T-cell (primary cell): ENCODE results near the gene CTSA. TPM values are rescaled to one million over a fixed set of nuclear protein-coding genes. Genes with fewer than 3 reads are reported as not detected.

Experiments
- ATAC-seq, 4 experiments: fragments of 200-7000 bp in 3 of 4; fragments of 150-1000 bp in 1 of 4; cut with Tn5 transposase; replicated peaks in 1 of 4; 1 replicate in 3 of 4; 2 replicates in 1 of 4; pipeline ENCODE4 v1.10.0; 2021; ENCODE audit warnings: moderate library complexity in 3 of 4, mild to moderate bottlenecking in 2 of 4, moderate number of reproducible peaks in 1 of 4
- CTCF ChIA-PET, 2 donors: fragments of 300-600 bp; sonication (Branson Sonifier 250); formaldehyde crosslinking; loops; one replicate each; lab custom pipeline; 2022; ENCODE audit warnings: antibody characterized with exemption in 2 of 2; lab: Charles Lee
- POLR2A ChIA-PET, 2 donors: fragments of 300-600 bp; sonication (Branson Sonifier 250); formaldehyde crosslinking; loops; one replicate each; lab custom pipeline; 2022; ENCODE audit warnings: antibody characterized with exemption in 2 of 2; lab: Charles Lee
- DNase-seq, 35 experiments: peaks; one replicate each; pipeline versions ENCODE4 v3.0.0 to v3.0.0-alpha.2; 2013 to 2023
- H3K27ac ChIP-seq: one replicate; pipeline ENCODE4 v1.5.1; 2013; ENCODE audit warnings: low read length
- H3K27me3 ChIP-seq, 2 experiments: replicated peaks in 1 of 2; 1 replicate in 1 of 2; 2 replicates in 1 of 2; pipeline versions ENCODE4 v1.6.1 to v1.7.0; 2013; ENCODE audit warnings: low read length in 1 of 2, mixed read lengths in 1 of 2; ENCODE audit not compliant: control insufficient read depth in 2 of 2, insufficient read depth in 2 of 2; ENCODE audit errors: extremely low read depth in 1 of 2
- H3K36me3 ChIP-seq, 2 donors: 1 replicate in 1 of 2; 2 replicates in 1 of 2; pipeline versions ENCODE4 v1.6.1 to v1.7.0; 2013; ENCODE audit warnings: low read length in 1 of 2; ENCODE audit not compliant: control insufficient read depth in 2 of 2, insufficient read depth in 1 of 2; ENCODE audit errors: extremely low read depth in 1 of 2
- H3K4me1 ChIP-seq, 2 experiments: 1 replicate in 1 of 2; 2 replicates in 1 of 2; pipeline versions ENCODE4 v1.6.1 to v1.7.0; 2013; ENCODE audit warnings: low read length in 2 of 2, mixed read lengths in 1 of 2; ENCODE audit not compliant: insufficient read depth in 2 of 2, control insufficient read depth in 1 of 2; ENCODE audit errors: extremely low read depth in 1 of 2
- H3K4me3 ChIP-seq, 2 donors: 1 replicate in 1 of 2; 2 replicates in 1 of 2; pipeline versions ENCODE4 v1.5.1 to v1.7.0; 2013; ENCODE audit warnings: mild to moderate bottlenecking in 2 of 2, low read length in 1 of 2, moderate library complexity in 1 of 2; ENCODE audit not compliant: control insufficient read depth in 1 of 2; ENCODE audit errors: extremely low read depth in 1 of 2
- H3K9me3 ChIP-seq: 2 replicates; pipeline ENCODE4 v1.7.0; 2013
- H3K27ac Mint-ChIP-seq, 2 donors: one replicate each; pipeline ENCODE4 v1.8.0; 2020 to 2021; ENCODE audit warnings: mild to moderate bottlenecking in 2 of 2, mixed read lengths in 2 of 2
- H3K27me3 Mint-ChIP-seq, 2 donors: one replicate each; pipeline ENCODE4 v1.8.0; 2021 to 2022; ENCODE audit warnings: mixed read lengths in 2 of 2
- H3K36me3 Mint-ChIP-seq: one replicate; pipeline ENCODE4 v1.8.0; 2021; ENCODE audit warnings: mixed read lengths
- H3K4me1 Mint-ChIP-seq, 3 donors: one replicate each; pipeline ENCODE4 v1.8.0; 2020 to 2022; ENCODE audit warnings: mixed read lengths in 3 of 3, mild to moderate bottlenecking in 1 of 3
- H3K4me3 Mint-ChIP-seq, 3 donors: one replicate each; pipeline ENCODE4 v1.8.0; 2020 to 2022; ENCODE audit warnings: mild to moderate bottlenecking in 3 of 3, mixed read lengths in 3 of 3, moderate library complexity in 3 of 3
- H3K9me3 Mint-ChIP-seq, 3 donors: one replicate each; pipeline ENCODE4 v1.8.0; 2020 to 2022; ENCODE audit warnings: mixed read lengths in 3 of 3
- WGBS: methylation state at CpG from one replicate; pipeline ENCODE4 v1.1.5; 2013; ENCODE audit warnings: missing lambda C conversion rate; ENCODE audit not compliant: insufficient coverage; 5-methylcytosine and 5-hydroxymethylcytosine counted together
- total RNA-seq, 35 experiments: library from RNA in 6 of 35; stranded (reverse) in 6 of 35; fragments of 120-200 nt in 1 of 35; gene quantifications; one replicate each; pipeline versions ENCODE4 v1.2.1 to v1.2.4 and lab custom pipeline; 2013 to 2026

The CTSA gene
- total RNA-seq, 5 donors from 2014 or later (not counting 1 experiment from before 2014, with no cell fraction given) = 55.5 to 101 (median 85.1) TPM

GRCh38 chr20:45947110-45947866 lies 56.2 kb downstream of the CTSA start:
- H3K27ac ChIP-seq = no peak overlapping the region
- no peaks in the 10 kb centered on the region for H3K9me3 Mint-ChIP-seq
- no peak overlapping the region for H3K4me3 Mint-ChIP-seq
- peaks cover 34 to 97% of the 10 kb centered on the region in 2 donors for H3K36me3 ChIP-seq
- WGBS = 92% methylated on average over 18 of the region's 29 CpGs
- no peak overlapping the region for H3K4me3 ChIP-seq
- no peak overlapping the region for H3K27ac Mint-ChIP-seq
- H3K4me1 Mint-ChIP-seq = peaks cover 0 to 30% (median 19%) of the 10 kb centered on the region in 3 donors
- POLR2A ChIA-PET = interaction anchor here in 1 of 2 donors (0.6 to 1.4 kb wide), 3 partner anchors 10 to 1585 kb away, joined by 3 to 10 read pairs (median 5); no protein-coding TSS in a partner anchor
- H3K27me3 Mint-ChIP-seq = no peaks in the 10 kb centered on the region
- DNase-seq = no peak
- H3K9me3 ChIP-seq = no peaks in the 10 kb centered on the region
- CTCF ChIA-PET = interaction anchor here in 1 of 2 donors (1.3 kb wide), 1 partner anchor 22 kb away, joined by 4 read pairs; no protein-coding TSS in a partner anchor
- peaks cover 0 to 42% of the 10 kb centered on the region in 2 experiments for H3K4me1 ChIP-seq
- H3K27me3 ChIP-seq = no peaks in the 10 kb centered on the region
- peaks cover 52% of the 10 kb centered on the region for H3K36me3 Mint-ChIP-seq
- no peak for ATAC-seq

DNA sequence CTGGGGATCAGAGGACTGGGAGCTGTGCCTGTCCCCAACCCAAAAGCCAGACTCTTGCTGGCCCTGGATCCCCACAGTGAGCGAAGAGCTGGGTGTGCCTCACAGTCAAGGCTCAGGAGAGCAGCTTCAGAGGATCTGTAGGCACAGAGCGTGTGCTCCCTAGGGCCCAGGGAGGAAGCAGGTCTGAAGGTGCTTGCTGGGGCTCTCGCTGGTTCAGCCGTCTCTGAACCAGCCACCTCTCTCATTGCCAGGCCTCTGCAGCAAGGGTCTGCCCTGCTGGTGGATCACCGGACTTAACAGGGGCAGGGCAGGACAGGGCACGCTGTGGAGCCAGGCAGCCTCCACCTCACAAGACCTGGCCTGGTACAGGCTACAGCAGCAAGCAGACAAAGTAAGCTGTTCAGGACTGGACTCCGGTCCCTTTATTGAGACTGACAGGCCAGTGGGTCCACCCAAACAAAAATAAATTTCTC lies 57.2 kb downstream of the CTSA start:
- CTCF ChIA-PET = no interaction called here
- peaks cover 0 to 30% (median 19%) of the 10 kb centered on the region in 3 donors for H3K4me1 Mint-ChIP-seq

More for the DNA sequence above, 57.2 kb downstream of the CTSA start:
- Histone ChIP-seq H3K4me1 (peaks cover 0 to 44% of the 10 kb centered on the region in 2 experiments), H3K4me3 (no peak overlapping the region), H3K27ac (no peak overlapping the region), H3K27me3 (no peaks in the 10 kb centered on the region), H3K9me3 (no peaks in the 10 kb centered on the region), H3K36me3 (peaks cover 34 to 97% of the 10 kb centered on the region in 2 donors)
- WGBS = 84% methylated on average over 7 of the region's 7 CpGs
- ATAC-seq (peak in 1 of 4 experiments; percentile 13), DNase-seq (no peak)
- POLR2A ChIA-PET = interaction anchor here in 1 of 2 donors (1.1 kb wide), 1 partner anchor 9 kb away, joined by 5 read pairs; no protein-coding TSS in a partner anchor
- Mint-ChIP-seq H3K27ac (no peak overlapping the region), H3K9me3 (no peaks in the 10 kb centered on the region), H3K27me3 (no peaks in the 10 kb centered on the region), H3K4me3 (no peak overlapping the region), H3K36me3 (peaks cover 53% of the 10 kb centered on the region)

Other genes with a start within 250 kb of the CTSA start
- gene WFDC11, start 221.1 kb upstream of the CTSA start, total RNA-seq = not detected
- not detected for gene WFDC13, start 189.3 kb upstream of the CTSA start, total RNA-seq
- not detected for gene WFDC10B, start 186.3 kb upstream of the CTSA start, total RNA-seq
- not detected for gene SPINT4, start 169.0 kb upstream of the CTSA start, total RNA-seq
- gene WFDC3, start 99.5 kb upstream of the CTSA start, total RNA-seq = not detected
- gene DNTTIP1, start 99.4 kb upstream of the CTSA start, total RNA-seq = 10 to 100 TPM; 14.7 to 25.3 (median 20.5) TPM
- gene UBE2C, start 78.7 kb upstream of the CTSA start, total RNA-seq = 1 to 10 TPM in 3 of 5 donors, under 1 TPM in 2; 0.44 to 2.4 (median 1.2) TPM
- gene TNNC2, start 64.0 kb upstream of the CTSA start, total RNA-seq = 1 to 10 TPM in 1 of 5 donors, under 1 TPM in 3, not detected in 1; 0.41 to 1.3 (median 0.70) TPM
- 1 to 10 TPM; 1.1 to 3.5 (median 2.1) TPM for gene SNX21, start 57.5 kb upstream of the CTSA start, total RNA-seq
- gene ACOT8, start 33.9 kb upstream of the CTSA start, total RNA-seq = 10 to 100 TPM; 20.4 to 33.9 (median 32.0) TPM
- gene ZSWIM3, start 33.7 kb upstream of the CTSA start, total RNA-seq = 1 to 10 TPM; 1.4 to 7.5 (median 5.6) TPM
- 10 to 100 TPM in 3 of 5 donors, 1 to 10 TPM in 2; 8.3 to 17.2 (median 14.6) TPM for gene ZSWIM1, start 10.1 kb upstream of the CTSA start, total RNA-seq
- 1 to 10 TPM in 4 of 5 donors, under 1 TPM in 1; 0.68 to 4.6 (median 3.6) TPM for gene SPATA25, start 3.7 kb upstream of the CTSA start, total RNA-seq
- 1 to 10 TPM; 3.1 to 6.9 (median 6.1) TPM for gene NEURL2, start 127 bp upstream of the CTSA start, total RNA-seq
- gene PLTP, start 20.8 kb downstream of the CTSA start, total RNA-seq = 1 to 10 TPM in 3 of 5 donors, under 1 TPM in 1, not detected in 1; 0.35 to 1.7 (median 1.4) TPM
- 10 to 100 TPM; 74.4 to 78.7 (median 74.6) TPM for gene PCIF1, start 43.3 kb downstream of the CTSA start, total RNA-seq
- 100 to 1,000 TPM in 1 of 5 donors, 10 to 100 TPM in 4; 58.6 to 106 (median 68.3) TPM for gene ZNF335, start 80.9 kb downstream of the CTSA start, total RNA-seq
- 1 to 10 TPM in 2 of 5 donors, under 1 TPM in 3; 0.15 to 3.4 (median 0.47) TPM for gene MMP9, start 117.6 kb downstream of the CTSA start, total RNA-seq
- under 1 TPM in 1 of 5 donors, not detected in 4; 0.05 TPM for gene SLC12A5, start 137.9 kb downstream of the CTSA start, total RNA-seq
- 10 to 100 TPM; 21.0 to 43.1 (median 39.7) TPM for gene NCOA5, start 198.6 kb downstream of the CTSA start, total RNA-seq
- 1 to 10 TPM; 1.5 to 9.6 (median 5.9) TPM for gene CD40, start 227.0 kb downstream of the CTSA start, total RNA-seq